ENCODE data around the gene NR1I2.

Gene NR1I2

GRCh38 chr3:119762876-119763275 lies 19.0 kb upstream of the NR1I2 start:
- Histone ChIP-seq H3K36me3 (no peaks in the 10 kb centered on the region), H3K9me3 (no peaks in the 10 kb centered on the region), H3K27me3 (no peaks in the 10 kb centered on the region), H3K27ac (no peak overlapping the region), H3K4me3 (ENCODE audit: low read depth in 1 of 2, low read length in 1 of 2) (no peak overlapping the region), H3K4me1 (ENCODE audit: control insufficient read depth in 1 of 2, insufficient read depth in 1 of 2, low read depth in 1 of 2, low read length in 1 of 2) (no peaks in the 10 kb centered on the region)
- TF ChIP-seq CTCF (IDR thresholded peaks at IDR 0.05) = no peak

DNA sequence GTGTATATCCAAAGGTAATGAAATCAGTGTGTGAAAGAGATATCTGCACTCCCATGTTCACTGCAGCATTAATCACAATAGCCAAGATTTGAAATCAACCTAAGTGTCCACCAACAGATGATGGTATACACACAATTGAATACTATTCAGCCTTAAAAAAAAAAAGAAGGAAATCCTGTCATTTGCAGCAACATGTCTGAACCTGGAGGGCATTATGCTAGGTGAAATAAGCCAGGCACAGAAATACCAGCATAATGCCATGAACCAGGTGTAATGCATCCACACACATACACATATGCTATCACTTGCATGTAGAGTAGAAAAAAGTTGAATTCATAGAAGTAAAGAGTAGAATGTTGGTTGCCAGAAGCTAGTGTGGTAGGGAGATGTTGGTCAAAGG lies 18.4 kb upstream of the NR1I2 start:
- no peak overlapping the region for H3K27ac ChIP-seq
- TF ChIP-seq CTCF (IDR thresholded peaks at IDR 0.05) = no peak
- H3K36me3 ChIP-seq = no peaks in the 10 kb centered on the region
- H3K4me3 ChIP-seq (ENCODE audit: low read depth in 1 of 2, low read length in 1 of 2) = no peak overlapping the region
- H3K27me3 ChIP-seq = no peaks in the 10 kb centered on the region
- H3K9me3 ChIP-seq = no peaks in the 10 kb centered on the region
- no peaks in the 10 kb centered on the region for H3K4me1 ChIP-seq (ENCODE audit: control insufficient read depth in 1 of 2, insufficient read depth in 1 of 2, low read depth in 1 of 2, low read length in 1 of 2)

DNA sequence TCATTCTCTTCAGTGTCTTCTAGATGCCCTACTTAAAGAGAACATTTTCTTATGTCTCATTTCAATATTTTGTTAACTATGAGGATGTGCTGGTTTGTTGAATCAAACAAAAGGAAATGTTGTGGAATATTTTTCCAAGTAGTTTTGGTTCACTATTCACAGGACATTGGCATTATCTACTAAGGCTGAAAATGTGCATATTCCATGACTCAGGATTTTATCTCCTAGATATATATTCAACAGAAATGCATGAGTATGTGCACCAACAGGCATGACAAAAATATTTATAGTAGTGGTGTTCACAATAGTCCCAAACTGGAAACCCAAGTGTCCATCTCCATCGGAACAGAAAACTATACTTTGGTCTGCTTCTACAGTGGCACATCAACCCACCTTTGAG lies 16.7 kb upstream of the NR1I2 start:
- H3K27ac ChIP-seq = no peak overlapping the region
- H3K27me3 ChIP-seq = no peaks in the 10 kb centered on the region
- H3K36me3 ChIP-seq = no peaks in the 10 kb centered on the region
- no peak for TF ChIP-seq CTCF (IDR thresholded peaks at IDR 0.05)
- H3K4me1 ChIP-seq (ENCODE audit: control insufficient read depth in 1 of 2, insufficient read depth in 1 of 2, low read depth in 1 of 2, low read length in 1 of 2) = peaks cover 0 to 7% of the 10 kb centered on the region in 2 experiments
- H3K4me3 ChIP-seq (ENCODE audit: low read depth in 1 of 2, low read length in 1 of 2) = no peak overlapping the region
- no peaks in the 10 kb centered on the region for H3K9me3 ChIP-seq

- no peak for TF ChIP-seq CTCF (IDR thresholded peaks at IDR 0.05)
These were observed 13.8 kb upstream of the NR1I2 start for GRCh38 chr3:119767936-119768601.

GRCh38 chr3:119768668-119769393 lies 13.1 kb upstream of the NR1I2 start:
- no peaks in the 10 kb centered on the region for H3K9me3 ChIP-seq
- H3K4me1 ChIP-seq (ENCODE audit: control insufficient read depth in 1 of 2, insufficient read depth in 1 of 2, low read depth in 1 of 2, low read length in 1 of 2) = peaks cover 0 to 7% of the 10 kb centered on the region in 2 experiments
- H3K36me3 ChIP-seq = no peaks in the 10 kb centered on the region
- H3K27ac ChIP-seq = no peak overlapping the region
- no peak overlapping the region for H3K4me3 ChIP-seq (ENCODE audit: low read depth in 1 of 2, low read length in 1 of 2)
- no peak for TF ChIP-seq CTCF (IDR thresholded peaks at IDR 0.05)
- no peaks in the 10 kb centered on the region for H3K27me3 ChIP-seq

More at GRCh38 chr3:119767936-119768601, 13.8 kb upstream of the NR1I2 start:
- Histone ChIP-seq H3K36me3 (no peaks in the 10 kb centered on the region), H3K27me3 (no peaks in the 10 kb centered on the region), H3K9me3 (no peaks in the 10 kb centered on the region), H3K4me3 (ENCODE audit: low read depth in 1 of 2, low read length in 1 of 2) (no peak overlapping the region), H3K4me1 (ENCODE audit: control insufficient read depth in 1 of 2, insufficient read depth in 1 of 2, low read depth in 1 of 2, low read length in 1 of 2) (peaks cover 0 to 7% of the 10 kb centered on the region in 2 experiments), H3K27ac (no peak overlapping the region)
